Measurements from ENCODE around the gene TRIM28.

GRCh38 chr19:58559275-58560006 lies 15.6 kb downstream of the TRIM28 start:
- no peak for TF ChIP-seq RAD21 (IDR thresholded peaks at IDR 0.05; ENCODE audit: low read depth)
- TF ChIP-seq YY1 (IDR thresholded peaks at IDR 0.05; ENCODE audit: low read depth): peak; percentile 47
- peak; percentile 53; the same call in 1 of the 2 replicates for TF ChIP-seq TAF1 (IDR thresholded peaks at IDR 0.05; ENCODE audit: low read depth)
- no peak for TF ChIP-seq EP300 (IDR thresholded peaks at IDR 0.05; ENCODE audit: borderline replicate concordance)
- TF ChIP-seq REST (IDR thresholded peaks at IDR 0.05; ENCODE audit: low read depth): no peak
